ENCODE data around the gene PCSK1N. TPM values are rescaled to one million over a fixed set of nuclear protein-coding genes. Genes with fewer than 3 reads are reported as not detected.

Gene PCSK1N
- total and polyA plus RNA-seq, 9 of the 15 experiments (the other 6 are each of a cell fraction or from before 2014, with no cell fraction given): 0.07 to 0.55 (median 0.54) TPM; not detected in 6

GRCh38 chrX:48801280-48802088 lies 33.9 kb downstream of the PCSK1N start, which contains the start of gene HDAC6 (continued):
- TF ChIP-seq, protein P1, sequence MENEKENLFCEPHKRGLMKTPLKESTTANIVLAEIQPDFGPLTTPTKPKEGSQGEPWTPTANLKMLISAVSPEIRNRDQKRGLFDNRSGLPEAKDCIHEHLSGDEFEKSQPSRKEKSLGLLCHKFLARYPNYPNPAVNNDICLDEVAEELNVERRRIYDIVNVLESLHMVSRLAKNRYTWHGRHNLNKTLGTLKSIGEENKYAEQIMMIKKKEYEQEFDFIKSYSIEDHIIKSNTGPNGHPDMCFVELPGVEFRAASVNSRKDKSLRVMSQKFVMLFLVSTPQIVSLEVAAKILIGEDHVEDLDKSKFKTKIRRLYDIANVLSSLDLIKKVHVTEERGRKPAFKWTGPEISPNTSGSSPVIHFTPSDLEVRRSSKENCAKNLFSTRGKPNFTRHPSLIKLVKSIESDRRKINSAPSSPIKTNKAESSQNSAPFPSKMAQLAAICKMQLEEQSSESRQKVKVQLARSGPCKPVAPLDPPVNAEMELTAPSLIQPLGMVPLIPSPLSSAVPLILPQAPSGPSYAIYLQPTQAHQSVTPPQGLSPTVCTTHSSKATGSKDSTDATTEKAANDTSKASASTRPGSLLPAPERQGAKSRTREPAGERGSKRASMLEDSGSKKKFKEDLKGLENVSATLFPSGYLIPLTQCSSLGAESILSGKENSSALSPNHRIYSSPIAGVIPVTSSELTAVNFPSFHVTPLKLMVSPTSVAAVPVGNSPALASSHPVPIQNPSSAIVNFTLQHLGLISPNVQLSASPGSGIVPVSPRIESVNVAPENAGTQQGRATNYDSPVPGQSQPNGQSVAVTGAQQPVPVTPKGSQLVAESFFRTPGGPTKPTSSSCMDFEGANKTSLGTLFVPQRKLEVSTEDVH (IDR thresholded peaks at IDR 0.05; ENCODE audit: low read depth, partially characterized antibody): peak; percentile 98
- no peak for TF ChIP-seq TEAD2 (tag; IDR thresholded peaks at IDR 0.05)
- TF ChIP-seq SMAD4 (CRISPR knock-in tag; conservative IDR thresholded peaks at IDR 0.05): peak; percentile 45
- peak; percentile 74; the same call in 1 of the 2 replicates for TF ChIP-seq HMBOX1 (IDR thresholded peaks at IDR 0.05)
- TF ChIP-seq PHF20 (IDR thresholded peaks at IDR 0.05; ENCODE audit: partially characterized antibody): peak; percentile 99
- no peak for TF ChIP-seq ZBTB17 (CRISPR knock-in tag; IDR thresholded peaks at IDR 0.05)
- peak; percentile 97 for TF ChIP-seq ARID4B (CRISPR knock-in tag; IDR thresholded peaks at IDR 0.05)
- TF ChIP-seq MYC (IDR thresholded peaks at IDR 0.05; ENCODE audit: low read depth, low read length): peak; percentile 57; the same call in 1 of the 2 replicates
- 0 out of 2 replicates have a peak, but pooled peaks have one; percentile 28 for TF ChIP-seq MYC (CRISPR knock-in tag; IDR thresholded peaks at IDR 0.05; ENCODE audit: borderline replicate concordance, low read depth)
- TF ChIP-seq ATF7 (IDR thresholded peaks at IDR 0.05): peak; percentile 80
- TF ChIP-seq HDGF (IDR thresholded peaks at IDR 0.05): peak; percentile 92
- peak; percentile 94; the same call in 1 of the 2 replicates for TF ChIP-seq E2F3 (CRISPR knock-in tag; IDR thresholded peaks at IDR 0.05)
- TF ChIP-seq RBFOX2 (IDR thresholded peaks at IDR 0.05; ENCODE audit: low read depth, low read length): peak; percentile 72
- peak; percentile 97 for TF ChIP-seq RB1 (IDR thresholded peaks at IDR 0.05; ENCODE audit: low read depth)
- peak; percentile 96 for TF ChIP-seq RBM25 (IDR thresholded peaks at IDR 0.05; ENCODE audit: low read depth, low read length, severe bottlenecking)
- 0 out of 2 replicates have a peak, but pooled peaks have one; percentile 13 for TF ChIP-seq ELF1 (tag; IDR thresholded peaks at IDR 0.05)
- TF ChIP-seq E2F4 (CRISPR knock-in tag; IDR thresholded peaks at IDR 0.05; ENCODE audit: low read depth): 0 out of 2 replicates have a peak, but pooled peaks have one; percentile 30
- peak; percentile 81 for TF ChIP-seq HNRNPLL (IDR thresholded peaks at IDR 0.05; ENCODE audit: low read depth, low read length, poor library complexity, severe bottlenecking)

All from K562 (cell line).